SK-N-MC (cell line): ENCODE results near the gene ANKDD1B.
"Not testable (repeated sequence)": the region's sequence is repeated elsewhere in the genome, so short reads cannot be mapped to it uniquely, and the experiment has no call there.

Experiments used
- DNase-seq: peaks from one replicate; pipeline ENCODE4 v3.0.0-alpha.2; 2011; ENCODE audit warnings: low read depth, low spot score
- H3K27ac ChIP-seq: fragments of 200-600 bp; sonication (generic); 2 replicates; pipeline ENCODE4 v1.5.1; 2016; ENCODE audit warnings: mixed run types
- H3K36me3 ChIP-seq: fragments of 200-600 bp; sonication (generic); 2 replicates; pipeline ENCODE4 v1.6.1; 2017; ENCODE audit warnings: antibody characterized with exemption, low read length, mixed read lengths; ENCODE audit not compliant: insufficient read depth
- H3K4me3 ChIP-seq: fragments of 200-600 bp; sonication (generic); 2 replicates; pipeline ENCODE4 v1.5.1; 2016
- H3K9ac ChIP-seq: fragments of 200-600 bp; sonication (generic); 2 replicates; pipeline ENCODE4 v1.8.0; 2017; ENCODE audit warnings: mixed run types, mixed read lengths; ENCODE audit not compliant: insufficient read length
- H3K9me3 ChIP-seq: fragments of 200-600 bp; sonication (generic); 2 replicates; pipeline ENCODE4 v1.6.1; 2017; ENCODE audit warnings: low read depth, mild to moderate bottlenecking, antibody characterized with exemption, low read length, moderate library complexity, mixed read lengths
- EZH2 ChIP-seq: fragments of 200-600 bp; sonication (generic); IDR thresholded peaks from one replicate; pipeline ENCODE4 v1.6.1; 2017; ENCODE audit warnings: antibody characterized with exemption
- FOXP2 ChIP-seq: optimal IDR thresholded peaks from 2 replicates; pipeline ENCODE3; 2011; ENCODE audit warnings: mild to moderate bottlenecking, moderate library complexity; ENCODE audit not compliant: insufficient read depth; ENCODE audit errors: extremely low read length, control extremely low read depth
- POLR2AphosphoS5 ChIP-seq: IDR thresholded peaks from 2 replicates; pipeline ENCODE4 v1.6.1; 2012; ENCODE audit warnings: mild to moderate bottlenecking, low read depth, low read length, borderline replicate concordance

ANKDD1B gene

GRCh38 chr5:75610201-75610600 is 1.1 kb upstream of the ANKDD1B start:
- H3K9ac ChIP-seq = no peak overlapping the region
- no peak overlapping the region for H3K4me3 ChIP-seq
- no peak overlapping the region for H3K27ac ChIP-seq
- TF ChIP-seq EZH2 (no peak), FOXP2 (no peak), POLR2AphosphoS5 (no peak)
- no peaks in the 10 kb centered on the region for H3K9me3 ChIP-seq
- H3K36me3 ChIP-seq = no peaks in the 10 kb centered on the region
- DNase-seq = no peak

GRCh38 chr5:75610859-75611310 is 368 bp upstream of the ANKDD1B start:
- not testable (repeated sequence) for DNase-seq, H3K4me3 ChIP-seq, H3K9me3 ChIP-seq, H3K36me3 ChIP-seq, H3K9ac ChIP-seq, H3K27ac ChIP-seq

- Histone ChIP-seq H3K27ac (no peak overlapping the region), H3K36me3 (no peaks in the 10 kb centered on the region), H3K4me3 (no peak overlapping the region), H3K9ac (no peak overlapping the region), H3K9me3 (no peaks in the 10 kb centered on the region)
- no peak for DNase-seq
- TF ChIP-seq FOXP2 (no peak), EZH2 (no peak), POLR2AphosphoS5 (no peak)
These were observed 945 bp downstream of the ANKDD1B start for GRCh38 chr5:75612226-75612569.

GRCh38 chr5:75612901-75613300 is 1.6 kb downstream of the ANKDD1B start:
- H3K36me3 ChIP-seq = no peaks in the 10 kb centered on the region
- DNase-seq = no peak
- H3K9me3 ChIP-seq = no peaks in the 10 kb centered on the region
- H3K27ac ChIP-seq = no peak overlapping the region
- TF ChIP-seq EZH2 (no peak), POLR2AphosphoS5 (no peak), FOXP2 (no peak)
- H3K9ac ChIP-seq = no peak overlapping the region
- no peak overlapping the region for H3K4me3 ChIP-seq

- Histone ChIP-seq H3K9ac (no peak overlapping the region), H3K4me3 (no peak overlapping the region), H3K36me3 (no peaks in the 10 kb centered on the region), H3K9me3 (no peaks in the 10 kb centered on the region), H3K27ac (no peak overlapping the region)
- DNase-seq = no peak
- TF ChIP-seq FOXP2 = no peak
These were observed 2.9 kb downstream of the ANKDD1B start for GRCh38 chr5:75614176-75614575.

- H3K9ac ChIP-seq = no peak overlapping the region
- no peak for DNase-seq
- H3K9me3 ChIP-seq = no peaks in the 10 kb centered on the region
- no peak overlapping the region for H3K27ac ChIP-seq
- H3K36me3 ChIP-seq = no peaks in the 10 kb centered on the region
- no peak for TF ChIP-seq POLR2AphosphoS5
- TF ChIP-seq EZH2 = no peak
- TF ChIP-seq FOXP2 = no peak
- H3K4me3 ChIP-seq = no peak overlapping the region
These were observed 5.2 kb downstream of the ANKDD1B start for GRCh38 chr5:75616371-75616881.

GRCh38 chr5:75616971-75617621 is 5.8 kb downstream of the ANKDD1B start:
- Histone ChIP-seq H3K4me3 (no peak overlapping the region), H3K27ac (no peak overlapping the region), H3K36me3 (no peaks in the 10 kb centered on the region), H3K9me3 (no peaks in the 10 kb centered on the region), H3K9ac (no peak overlapping the region)
- no peak for TF ChIP-seq POLR2AphosphoS5
- no peak for TF ChIP-seq FOXP2
- TF ChIP-seq EZH2 = no peak
- no peak for DNase-seq

GRCh38 chr5:75617736-75618352 is 6.6 kb downstream of the ANKDD1B start:
- H3K4me3 ChIP-seq = no peak overlapping the region
- H3K27ac ChIP-seq = no peak overlapping the region
- TF ChIP-seq EZH2 = no peak
- no peak for TF ChIP-seq FOXP2
- no peak for TF ChIP-seq POLR2AphosphoS5
- no peaks in the 10 kb centered on the region for H3K9me3 ChIP-seq
- H3K36me3 ChIP-seq = no peaks in the 10 kb centered on the region
- DNase-seq = no peak
- H3K9ac ChIP-seq = no peak overlapping the region

- TF ChIP-seq EZH2 (no peak), POLR2AphosphoS5 (no peak), FOXP2 (no peak)
- Histone ChIP-seq H3K4me3 (no peak overlapping the region), H3K9ac (no peak overlapping the region), H3K27ac (no peak overlapping the region), H3K36me3 (no peaks in the 10 kb centered on the region), H3K9me3 (no peaks in the 10 kb centered on the region)
- DNase-seq = no peak
These were observed 9.1 kb downstream of the ANKDD1B start for GRCh38 chr5:75620184-75620959.

GRCh38 chr5:75622564-75622963 is 11.3 kb downstream of the ANKDD1B start:
- Histone ChIP-seq H3K9ac (no peak overlapping the region), H3K9me3 (no peaks in the 10 kb centered on the region), H3K36me3 (no peaks in the 10 kb centered on the region), H3K27ac (no peak overlapping the region), H3K4me3 (no peak overlapping the region)
- no peak for TF ChIP-seq EZH2
- TF ChIP-seq FOXP2 = no peak
- no peak for DNase-seq
